H1 (cell line): ENCODE data around the gene EIPR1. TPM values are rescaled to one million over a fixed set of nuclear protein-coding genes. Genes with fewer than 3 reads are reported as not detected.

Source experiments
- CTCF ChIA-PET: fragments of 300-600 bp; sonication (Branson Sonifier 250); formaldehyde crosslinking; loops from one replicate; lab custom pipeline; 2021; ENCODE audit not compliant: partially characterized antibody; lab: Charles Lee
- POLR2A ChIA-PET: fragments of 300-600 bp; sonication (Branson Sonifier 250); formaldehyde crosslinking; loops from one replicate; lab custom pipeline; 2021; ENCODE audit warnings: inconsistent platforms; ENCODE audit not compliant: partially characterized antibody; lab: Charles Lee
- DNase-seq, 2 experiments: peaks; one replicate each; pipeline versions ENCODE4 v3.0.0 to v3.0.0-alpha.2; 2010 to 2022; ENCODE audit warnings: low spot score in 2 of 2, low read depth in 1 of 2, mixed read lengths in 1 of 2
- FAIRE-seq: peaks from 2 replicates; lab custom pipeline; 2011; peaks lifted over from hg19 to GRCh38; lab: Jason Lieb, UNC
- H2AFZ ChIP-seq: 2 replicates; pipeline ENCODE4 v1.8.1; 2012; ENCODE audit warnings: low read length, inconsistent platforms
- H2AK5ac ChIP-seq: 2 replicates; pipeline ENCODE4 v1.6.1; 2013; ENCODE audit warnings: low read depth, low read length
- H2BK120ac ChIP-seq: replicated peaks from 2 replicates; pipeline ENCODE3; 2013; ENCODE audit warnings: low read depth, low read length, inconsistent platforms
- H2BK12ac ChIP-seq: 2 replicates; pipeline ENCODE4 v1.6.1; 2013; ENCODE audit warnings: low read depth, low read length
- H2BK15ac ChIP-seq: 2 replicates; pipeline ENCODE4 v1.6.1; 2013; ENCODE audit warnings: low read length
- H2BK20ac ChIP-seq: 2 replicates; pipeline ENCODE4 v1.6.1; 2013; ENCODE audit warnings: low read length
- H2BK5ac ChIP-seq: 2 replicates; pipeline ENCODE4 v1.6.1; 2013; ENCODE audit warnings: low read depth, low read length
- H3K14ac ChIP-seq: 2 replicates; pipeline ENCODE4 v1.6.1; 2013; ENCODE audit warnings: inconsistent platforms; ENCODE audit not compliant: insufficient read length
- H3K18ac ChIP-seq: 2 replicates; pipeline ENCODE4 v1.6.1; 2013; ENCODE audit warnings: low read length; ENCODE audit errors: extremely low read depth
- H3K23ac ChIP-seq: 2 replicates; pipeline ENCODE4 v1.6.1; 2013; ENCODE audit warnings: inconsistent platforms; ENCODE audit not compliant: insufficient read length
- H3K23me2 ChIP-seq: 2 replicates; pipeline ENCODE4 v1.6.1; 2013; ENCODE audit warnings: low read depth, low read length
- H3K27ac ChIP-seq: 2 replicates; pipeline ENCODE4 v1.6.1; 2011; ENCODE audit warnings: low read depth, low read length, inconsistent platforms
- H3K27me3 ChIP-seq, 4 experiments: replicated peaks in 1 of 4; 1 replicate in 1 of 4; 2 replicates in 3 of 4; pipeline versions ENCODE4 v1.6.1 to v1.8.1; 2011 to 2013; ENCODE audit warnings: low read length in 3 of 4, mild to moderate bottlenecking in 3 of 4, inconsistent platforms in 2 of 4, mixed read lengths in 2 of 4, moderate library complexity in 1 of 4; ENCODE audit not compliant: control insufficient read depth in 3 of 4, insufficient read depth in 3 of 4; ENCODE audit errors: extremely low read depth in 1 of 4
- H3K36me3 ChIP-seq, 4 experiments: 2 replicates each; pipeline versions ENCODE4 v1.6.1 to v1.8.1; 2011 to 2013; ENCODE audit warnings: mild to moderate bottlenecking in 4 of 4, low read length in 3 of 4, moderate library complexity in 2 of 4, control low read depth in 1 of 4, inconsistent platforms in 1 of 4; ENCODE audit not compliant: insufficient read depth in 4 of 4, control insufficient read depth in 2 of 4
- H3K4ac ChIP-seq: replicated peaks from 2 replicates; pipeline ENCODE3; 2013; ENCODE audit warnings: low read length, low read depth, mixed read lengths, inconsistent platforms; ENCODE audit not compliant: insufficient read length
- H3K4me1 ChIP-seq, 4 experiments: replicated peaks in 1 of 4; 1 replicate in 1 of 4; 2 replicates in 3 of 4; pipeline versions ENCODE4 v1.6.1 to v1.8.1; 2011 to 2013; ENCODE audit warnings: low read length in 3 of 4, inconsistent platforms in 2 of 4, mixed read lengths in 1 of 4; ENCODE audit not compliant: insufficient read depth in 4 of 4, control insufficient read depth in 3 of 4
- H3K4me2 ChIP-seq, 2 experiments: 2 replicates each; pipeline versions ENCODE4 v1.6.1 to v1.8.1; 2011 to 2013; ENCODE audit warnings: low read depth in 2 of 2, low read length in 2 of 2, control low read depth in 1 of 2, inconsistent platforms in 1 of 2, mild to moderate bottlenecking in 1 of 2; ENCODE audit not compliant: insufficient read depth in 1 of 2
- H3K4me3 ChIP-seq, 4 experiments: fragments of 200-600, 300-600 bp in 1 of 4; sonication (generic), shearing (Covaris generic), sonication (Bioruptor Twin) in 1 of 4; 2 replicates each; pipeline versions ENCODE4 v1.5.1 to v1.8.1; 2011 to 2016; ENCODE audit warnings: low read length in 4 of 4, low read depth in 3 of 4, control low read depth in 2 of 4, inconsistent platforms in 2 of 4, mild to moderate bottlenecking in 2 of 4, mixed read lengths in 1 of 4, moderate library complexity in 1 of 4; ENCODE audit not compliant: insufficient read depth in 2 of 4; ENCODE audit errors: extremely low read depth in 1 of 4
- H3K56ac ChIP-seq: replicated peaks from 2 replicates; pipeline ENCODE3; 2013; ENCODE audit warnings: low read depth, mild to moderate bottlenecking, mixed read lengths, low read length, inconsistent platforms; ENCODE audit not compliant: insufficient read length
- H3K79me1 ChIP-seq: 2 replicates; pipeline ENCODE4 v1.6.1; 2013; ENCODE audit warnings: low read depth, low read length, control low read depth
- H3K79me2 ChIP-seq, 2 experiments: 2 replicates each; pipeline versions ENCODE4 v1.6.1 to v1.8.1; 2012 to 2013; ENCODE audit warnings: low read length in 2 of 2, mild to moderate bottlenecking in 2 of 2, inconsistent platforms in 1 of 2; ENCODE audit not compliant: insufficient read depth in 2 of 2, control insufficient read depth in 1 of 2
- H3K9ac ChIP-seq, 4 experiments: replicated peaks in 1 of 4; 1 replicate in 1 of 4; 2 replicates in 3 of 4; pipeline versions ENCODE4 v1.6.1 to v1.8.1; 2011 to 2013; ENCODE audit warnings: low read depth in 3 of 4, low read length in 3 of 4, control low read depth in 2 of 4, mild to moderate bottlenecking in 2 of 4, moderate library complexity in 2 of 4, inconsistent platforms in 1 of 4; ENCODE audit errors: extremely low read depth in 1 of 4
- H3K9me3 ChIP-seq, 2 experiments: 2 replicates each; pipeline versions ENCODE4 v1.6.1 to v1.8.1; 2012 to 2013; ENCODE audit warnings: mild to moderate bottlenecking in 2 of 2, moderate library complexity in 2 of 2, control low read depth in 1 of 2, inconsistent platforms in 1 of 2, low read depth in 1 of 2, low read length in 1 of 2, mixed read lengths in 1 of 2; ENCODE audit not compliant: insufficient read depth in 2 of 2
- H4K20me1 ChIP-seq, 2 experiments: replicated peaks in 1 of 2; 2 replicates each; pipeline versions ENCODE3 to v1.8.1; 2011 to 2013; ENCODE audit warnings: inconsistent platforms in 2 of 2, low read length in 2 of 2, mild to moderate bottlenecking in 1 of 2; ENCODE audit not compliant: insufficient read depth in 2 of 2, control insufficient read depth in 1 of 2
- H4K5ac ChIP-seq: 2 replicates; pipeline ENCODE4 v1.6.1; 2013; ENCODE audit warnings: low read length, low read depth, mixed read lengths, inconsistent platforms; ENCODE audit not compliant: insufficient read length
- H4K8ac ChIP-seq: 2 replicates; pipeline ENCODE4 v1.8.0; 2013; ENCODE audit warnings: mild to moderate bottlenecking, moderate library complexity, low read length, inconsistent platforms; ENCODE audit not compliant: insufficient read depth; ENCODE audit errors: extremely low read depth
- H4K91ac ChIP-seq: replicated peaks from 2 replicates; pipeline ENCODE3; 2013; ENCODE audit warnings: low read length, mixed read lengths, inconsistent platforms; ENCODE audit not compliant: insufficient read length
- CBX5 ChIP-seq: fragments of 300-800, 300-1000 bp; sonication (generic); IDR thresholded peaks from 2 replicates; pipeline ENCODE4 v1.7.1; 2016; ENCODE audit warnings: antibody characterized with exemption, low read length, low read depth
- CHD1 ChIP-seq: IDR thresholded peaks from 2 replicates; pipeline ENCODE4 v1.6.1; 2012; ENCODE audit warnings: low read depth, low read length, improper control_type of control experiment
- CTBP2 ChIP-seq: IDR thresholded peaks from 2 replicates; pipeline ENCODE4 v1.7.0; 2011; ENCODE audit warnings: borderline replicate concordance, mild to moderate bottlenecking, moderate library complexity, mixed read lengths, low read length; ENCODE audit not compliant: insufficient read depth, insufficient read length
- FOSL1 ChIP-seq: IDR thresholded peaks from 2 replicates; pipeline ENCODE4 v1.6.1; 2011; ENCODE audit warnings: mild to moderate bottlenecking, low read depth, low read length, moderate library complexity; ENCODE audit not compliant: insufficient read depth
- GABPA ChIP-seq: IDR thresholded peaks from 2 replicates; pipeline ENCODE4 v1.6.1; 2011; ENCODE audit warnings: mild to moderate bottlenecking, low read length, moderate library complexity, borderline replicate concordance; ENCODE audit not compliant: insufficient read depth
- HDAC2 ChIP-seq, 2 experiments: fragments of 300-600 bp in 1 of 2; sonication (generic) in 1 of 2; IDR thresholded peaks; 2 replicates each; pipeline ENCODE4 v1.6.1; 2011 to 2012; ENCODE audit warnings: low read depth in 2 of 2, low read length in 2 of 2, mild to moderate bottlenecking in 2 of 2, moderate library complexity in 2 of 2, borderline replicate concordance in 1 of 2, inconsistent platforms in 1 of 2
- HDAC6 ChIP-seq: IDR thresholded peaks from one replicate; pipeline ENCODE4 v1.7.1; 2012; ENCODE audit warnings: low read depth, mild to moderate bottlenecking, inconsistent platforms, low read length, moderate library complexity
- POU5F1 ChIP-seq: IDR thresholded peaks from 2 replicates; pipeline ENCODE4 v1.6.1; 2011; ENCODE audit warnings: low read depth, mild to moderate bottlenecking, low read length, moderate library complexity
- RAD21 ChIP-seq, 2 experiments: IDR thresholded peaks in 1 of 2; conservative IDR thresholded peaks in 1 of 2; 2 replicates each; pipeline ENCODE4 v1.6.1; 2011; ENCODE audit warnings: low read depth in 2 of 2, low read length in 2 of 2, improper control_type of control experiment in 1 of 2, inconsistent platforms in 1 of 2, mild to moderate bottlenecking in 1 of 2, moderate library complexity in 1 of 2
- SIN3A ChIP-seq, 2 experiments: IDR thresholded peaks in 1 of 2; conservative IDR thresholded peaks in 1 of 2; 2 replicates each; pipeline ENCODE4 v1.6.1; 2011 to 2012; ENCODE audit warnings: low read length in 2 of 2, improper control_type of control experiment in 1 of 2, low read depth in 1 of 2, mild to moderate bottlenecking in 1 of 2
- WGBS, 2 experiments: shearing (Covaris generic) in 1 of 2; methylation state at CpG; one replicate each; pipeline versions ENCODE4 v1.1.6 to v1.1.7; 2013 to 2015; ENCODE audit warnings: low lambda C conversion rate in 2 of 2, mixed read lengths in 2 of 2, inconsistent platforms in 1 of 2, low coverage in 1 of 2, missing lambda C conversion rate in 1 of 2; ENCODE audit not compliant: insufficient replicate concordance in 2 of 2, insufficient coverage in 1 of 2, insufficient read length in 1 of 2; ENCODE audit errors: extremely low coverage in 1 of 2, missing lambda C conversion rate in 1 of 2; 5-methylcytosine and 5-hydroxymethylcytosine counted together
- polyA plus RNA-seq, 7 experiments: library from polyadenylated mRNA; depleted of rRNA in 3 of 7; stranded (reverse) in 5 of 7; unstranded in 2 of 7; fragments of >200 nt in 5 of 7; fragments of 200-250 nt in 2 of 7; gene quantifications; 1 replicate in 5 of 7; 2 replicates in 1 of 7; 4 replicates in 1 of 7; pipeline versions ENCODE4 v1.2.1 to v1.2.3, GENCODE V29; 2011 to 2013; ENCODE audit warnings: missing spikeins in 2 of 7, mixed read lengths in 2 of 7
- total RNA-seq: library from RNA; stranded (reverse); fragmentation: NEBNext Ultra II Directional; extraction: Animal tissue kit (Norgen Biotek cat#: 25700); gene quantifications from 2 replicates; pipeline ENCODE4 v1.2.1, GENCODE V29; 2021

The EIPR1 gene
- total and polyA plus RNA-seq, 2 of the 8 experiments (the other 6 are each of a cell fraction or from before 2014, with no cell fraction given) = 26.3 to 56.4 TPM

DNA sequence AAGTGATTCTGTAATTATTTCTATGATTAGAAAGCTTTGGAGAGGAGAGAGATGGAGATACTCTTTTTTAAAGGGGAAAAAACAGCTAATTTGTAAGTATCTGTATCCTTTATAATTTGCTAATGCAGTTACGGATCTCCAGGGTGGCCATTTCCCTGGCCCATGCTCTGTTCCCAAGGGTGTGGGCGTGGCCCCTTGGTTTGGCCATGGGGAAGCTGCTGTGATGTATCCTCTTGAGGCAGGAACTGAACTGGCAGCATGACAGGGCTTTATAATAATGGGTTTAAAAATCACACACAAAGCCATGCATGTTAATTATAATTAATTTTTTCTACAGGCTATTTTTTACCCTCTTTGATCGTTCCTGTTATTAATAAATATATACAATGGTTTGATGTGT, 28.9 kb upstream of the EIPR1 start:
- DNase-seq (no peak), FAIRE-seq (no peak)
- ChIA-PET POLR2A (no interaction called here), CTCF (interaction anchor here (0.8 kb wide), 1 partner anchor 137 kb away, joined by 3 read pairs; no protein-coding TSS in a partner anchor)
- H3K4me2 ChIP-seq = no peak overlapping the region
- H2BK5ac ChIP-seq = no peak overlapping the region
- H2AK5ac ChIP-seq = no peak overlapping the region
- H3K18ac ChIP-seq = no peak overlapping the region
- no peak overlapping the region for H3K23ac ChIP-seq
- 0 out of 2 replicates have a peak, but pooled peaks cover 2% of the 10 kb centered on the region for H3K79me1 ChIP-seq
- H4K91ac ChIP-seq = no peak overlapping the region
- no peak overlapping the region for H4K5ac ChIP-seq
- H3K9me3 ChIP-seq = no peaks in the 10 kb centered on the region
- H2BK12ac ChIP-seq = no peak overlapping the region
- no peak overlapping the region for H3K4me3 ChIP-seq
- H3K27ac ChIP-seq = no peak overlapping the region
- no peak overlapping the region for H3K14ac ChIP-seq
- no peak overlapping the region for H3K4ac ChIP-seq
- H2AFZ ChIP-seq = no peak overlapping the region
- H2BK20ac ChIP-seq = no peak overlapping the region
- no peak overlapping the region for H2BK120ac ChIP-seq
- no peak overlapping the region for H3K56ac ChIP-seq
- H4K20me1 ChIP-seq = no peaks in the 10 kb centered on the region
- H3K79me2 ChIP-seq = no peaks in the 10 kb centered on the region
- no peaks in the 10 kb centered on the region for H3K4me1 ChIP-seq
- no peak overlapping the region for H3K9ac ChIP-seq
- WGBS, 2 experiments = 96% methylated on average over 3 of the region's 3 CpGs; no CpG with 5 or more reads in 1 of the 2 experiments
- H3K36me3 ChIP-seq = peaks cover 2 to 15% (median 2%) of the 10 kb centered on the region in 4 experiments; a peak in 4 of 8 replicates
- H4K8ac ChIP-seq = no peak overlapping the region
- TF ChIP-seq FOSL1 (no peak), RAD21 (IDR thresholded peaks at IDR 0.05 in 1 of 2, conservative IDR thresholded peaks at IDR 0.05 in 1 of 2; ENCODE audit: low read depth in 2 of 2, low read length in 2 of 2) (no peak), CHD1 (no peak), SIN3A (conservative IDR thresholded peaks at IDR 0.05 in 1 of 2, IDR thresholded peaks at IDR 0.05 in 1 of 2; ENCODE audit: low read depth in 1 of 2, low read length in 2 of 2) (no peak), POU5F1 (no peak), CTBP2 (no peak), HDAC6 (no peak), CBX5 (no peak), GABPA (no peak), HDAC2 (IDR thresholded peaks at IDR 0.05; ENCODE audit: borderline replicate concordance in 1 of 2, low read depth in 2 of 2, low read length in 2 of 2) (no peak)
- no peaks in the 10 kb centered on the region for H3K23me2 ChIP-seq
- H2BK15ac ChIP-seq = no peak overlapping the region
- H3K27me3 ChIP-seq = no peaks in the 10 kb centered on the region
